Liver (tissue), 3 donors: ENCODE data around the gene GALC.

Experiments used
- CTCF ChIP-seq: fragments of 150-350 bp; IDR thresholded peaks from 2 replicates; pipeline ENCODE4 v1.5.1; 2017; ENCODE audit warnings: improper control_type of control experiment, low read depth, low read length; ENCODE audit not compliant: missing input control
- RAD21 ChIP-seq, 2 donors: IDR thresholded peaks; 2 replicates each; pipeline ENCODE4 v1.6.1; 2016; ENCODE audit warnings: antibody characterized with exemption in 2 of 2, mild to moderate bottlenecking in 2 of 2
- REST ChIP-seq: IDR thresholded peaks from 2 replicates; pipeline ENCODE4 v1.6.1; 2016; ENCODE audit warnings: antibody characterized with exemption, mild to moderate bottlenecking
- donor health status: healthy.
- donor health status: healthy.

GRCh38 chr14:87935886-87936285, 57.1 kb downstream of the GALC start:
- TF ChIP-seq RAD21 (IDR thresholded peaks at IDR 0.05) (no peak), CTCF (no peak), REST (no peak)
